K562 (cell line): ENCODE measurements around the gene RUNX3. TPM values are rescaled to one million over a fixed set of nuclear protein-coding genes. Genes with fewer than 3 reads are reported as not detected.

Experiments used
- ATAC-seq: fragments of 200-7000 bp; cut with Tn5 transposase; 3 replicates; pipeline ENCODE4 v1.9.1; 2020; ENCODE audit warnings: moderate library complexity
- BruUV-seq: library from RNA; stranded (reverse); fragments of 400-500 nt; replicated peaks from 2 replicates; lab custom pipeline; 2021; lab: Mats Ljungman, UMichigan
- CTCF ChIA-PET: fragments of 300-600 bp; formaldehyde crosslinking; extraction: SDS; loops from one replicate; lab custom pipeline; 2021; ENCODE audit warnings: low intra/inter-chr PET ratio; lab: Yijun Ruan, JAX
- POLR2A ChIA-PET: fragments of 300-600, 350-650 bp; sonication (Branson Sonifier 250); formaldehyde crosslinking; extraction: SDS; loops from one replicate; lab custom pipeline; 2021; ENCODE audit warnings: antibody characterized with exemption, inconsistent platforms; lab: Yijun Ruan, JAX
- DNase-seq, 4 experiments: peaks; one replicate each; pipeline versions ENCODE4 v3.0.0 to v3.0.0-alpha.2; 2011 to 2018; ENCODE audit warnings: low spot score in 3 of 4, mixed read lengths in 3 of 4; ENCODE audit errors: extremely low read depth in 1 of 4
- FAIRE-seq: peaks from 2 replicates; lab custom pipeline; 2011; peaks lifted over from hg19 to GRCh38; lab: Jason Lieb, UNC
- H2AFZ ChIP-seq: 2 replicates; pipeline ENCODE4 v1.6.0; 2011; ENCODE audit warnings: low read depth, low read length, control low read depth, inconsistent platforms
- H3K27ac ChIP-seq: fragments of 200-600 bp; 3 replicates; pipeline ENCODE4 v1.8.0; 2011; ENCODE audit warnings: low read depth, mild to moderate bottlenecking, control low read depth, inconsistent platforms, low read length, moderate library complexity, mixed read lengths; ENCODE audit errors: extremely low read depth
- H3K27me3 ChIP-seq, 2 experiments: fragments of 300-600 bp in 1 of 2; 2 replicates in 1 of 2; 3 replicates in 1 of 2; pipeline versions ENCODE4 v1.6.0 to v1.8.0; 2011; ENCODE audit warnings: inconsistent platforms in 2 of 2, low read length in 2 of 2, mild to moderate bottlenecking in 1 of 2, mixed read lengths in 1 of 2, moderate library complexity in 1 of 2; ENCODE audit not compliant: control insufficient read depth in 2 of 2, insufficient read depth in 2 of 2
- H3K36me3 ChIP-seq: fragments of 300-600 bp; 3 replicates; pipeline ENCODE4 v1.8.0; 2011; ENCODE audit warnings: mild to moderate bottlenecking, low read length, inconsistent platforms; ENCODE audit not compliant: control insufficient read depth, insufficient read depth
- H3K4me1 ChIP-seq, 2 experiments: fragments of 200-600 bp in 1 of 2; replicated peaks in 1 of 2; 2 replicates in 1 of 2; 3 replicates in 1 of 2; pipeline versions ENCODE4 v1.5.1 to v1.8.0; 2011; ENCODE audit warnings: inconsistent platforms in 2 of 2, low read length in 2 of 2, mild to moderate bottlenecking in 1 of 2, mixed read lengths in 1 of 2, moderate library complexity in 1 of 2; ENCODE audit not compliant: control insufficient read depth in 2 of 2, insufficient read depth in 2 of 2
- H3K4me2 ChIP-seq: 2 replicates; pipeline ENCODE4 v1.6.1; 2011; ENCODE audit warnings: low read length, control low read depth, inconsistent platforms, mixed read lengths; ENCODE audit not compliant: insufficient read depth
- H3K4me3 ChIP-seq: fragments of 200-600 bp; sonication (generic), shearing (Covaris generic); 2 replicates; pipeline ENCODE4 v1.5.1; 2016; ENCODE audit warnings: control low read depth, inconsistent platforms
- H3K79me2 ChIP-seq: fragments of 200-600 bp; 3 replicates; pipeline ENCODE4 v1.8.0; 2011; ENCODE audit warnings: low read length, inconsistent platforms; ENCODE audit not compliant: control insufficient read depth, insufficient read depth
- H3K9ac ChIP-seq, 2 experiments: 2 replicates each; pipeline versions ENCODE4 v1.6.0 to v1.6.1; 2011; ENCODE audit warnings: low read depth in 2 of 2, low read length in 2 of 2, control low read depth in 1 of 2, inconsistent platforms in 1 of 2, mild to moderate bottlenecking in 1 of 2, mixed read lengths in 1 of 2; ENCODE audit not compliant: insufficient read depth in 1 of 2
- H3K9me1 ChIP-seq: one replicate; pipeline ENCODE4 v1.6.0; 2011; ENCODE audit warnings: inconsistent platforms, mild to moderate bottlenecking, low read length, moderate library complexity; ENCODE audit not compliant: control insufficient read depth, insufficient read depth
- H3K9me3 ChIP-seq: replicated peaks from 2 replicates; pipeline ENCODE4 v1.5.1; 2011; ENCODE audit warnings: low read depth, low read length, inconsistent platforms; ENCODE audit not compliant: control insufficient read depth, insufficient read depth
- H4K20me1 ChIP-seq: replicated peaks from 2 replicates; pipeline ENCODE4 v1.6.1; 2011; ENCODE audit warnings: low read length, inconsistent platforms, mixed read lengths; ENCODE audit not compliant: control insufficient read depth, insufficient read depth
- MTA3 ChIP-seq: fragments of 450-650 bp; formaldehyde crosslinking; IDR thresholded peaks from 2 replicates; pipeline ENCODE4 v1.6.1; 2017; ENCODE audit warnings: mild to moderate bottlenecking, borderline replicate concordance
- SPI1 ChIP-seq: IDR thresholded peaks from 2 replicates; pipeline ENCODE4 v1.6.1; 2011; ENCODE audit warnings: low read depth, low read length, control low read depth, borderline replicate concordance
- WGBS: fragments of 100-300 bp; shearing (Covaris generic); methylation state at CpG from one replicate; pipeline ENCODE4 v1.1.6; 2016; ENCODE audit warnings: low coverage, mixed read lengths; ENCODE audit not compliant: insufficient coverage; ENCODE audit errors: missing lambda C conversion rate; 5-methylcytosine and 5-hydroxymethylcytosine counted together
- in situ Hi-C: fragments of 300-500 bp; cut with MboI; formaldehyde crosslinking; loops from 4 replicates; pipeline ENCODE4 v1.15.0; 2018; ENCODE audit warnings: inconsistent platforms, mixed read lengths
- intact Hi-C: fragments of 100-400 bp; cut with micrococcal nuclease; formaldehyde crosslinking; loops from 2 replicates; pipeline ENCODE4 v1.14.2; 2022
- polyA plus RNA-seq, 8 experiments: library from polyadenylated mRNA; depleted of rRNA in 4 of 8; stranded (reverse) in 5 of 8; unstranded in 3 of 8; fragments of >200 nt; fragmentation: Nextera tagmentation in 2 of 8; fragmentation: Illumina TruSeq in 1 of 8; extraction: Ambion mirVana in 2 of 8; extraction: Trizol in 1 of 8; gene quantifications; 2 replicates each; pipeline versions ENCODE4 v1.2.1 to v1.2.3, GENCODE V29; 2011 to 2014; ENCODE audit warnings: inconsistent platforms in 1 of 8, missing spikeins in 1 of 8
- total RNA-seq, 7 experiments: library from RNA; depleted of rRNA in 6 of 7; stranded (reverse); fragments of >200 nt in 6 of 7; fragmentation: Illumina TruSeq in 2 of 7; extraction: Trizol in 2 of 7; gene quantifications; 2 replicates each; pipeline versions ENCODE4 v1.2.1 to v1.2.3, GENCODE V29; 2011 to 2021; ENCODE audit warnings: low replicate concordance in 1 of 7
- TF ChIP-seq, protein P1 (sequence below): fragments of 450-650 bp; IDR thresholded peaks from 2 replicates; pipeline ENCODE4 v1.6.1; 2017; ENCODE audit warnings: antibody characterized with exemption
- TF ChIP-seq, protein P2 (sequence below): fragments of 250-450 bp; sonication (Bioruptor Pico); IDR thresholded peaks from 2 replicates; pipeline ENCODE4 v1.4.0; 2020

The RUNX3 gene
- total and polyA plus RNA-seq, 9 of the 15 experiments (the other 6 are each of a cell fraction or from before 2014, with no cell fraction given), result 0.01 to 0.64 (median 0.09) TPM

DNA sequence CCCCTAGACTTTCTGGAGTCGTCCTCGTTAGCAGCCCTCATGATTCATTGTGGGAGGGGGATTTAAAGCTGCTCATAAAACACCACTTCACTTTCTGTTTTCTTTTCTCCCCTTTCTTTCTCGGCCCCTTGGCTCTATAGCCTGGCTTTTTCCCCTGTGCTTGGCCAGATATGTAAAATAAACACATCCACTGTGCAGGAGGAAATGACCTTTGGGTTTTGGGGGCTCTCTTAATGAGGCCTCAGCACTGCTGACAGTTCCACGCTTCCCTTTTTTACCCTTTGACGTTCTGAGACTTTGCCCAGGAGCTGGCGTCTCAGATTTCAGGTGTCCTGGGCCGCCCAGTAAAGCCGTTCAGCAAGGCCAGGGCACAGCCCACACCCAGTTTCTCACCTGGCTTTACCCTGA lies 65.7 kb downstream of the RUNX3 start:
- Histone ChIP-seq H3K9ac (no peak overlapping the region), H4K20me1 (peaks cover 9% of the 10 kb centered on the region; the same call in 1 of the 2 replicates)
- in situ Hi-C loops, result no loop called here
- POLR2A ChIA-PET, result no interaction called here
- DNase-seq, result no peak
- TF ChIP-seq SPI1, result 0 out of 2 replicates have a peak, but pooled peaks have one; percentile 25
- no peak for TF ChIP-seq MTA3
- TF ChIP-seq, protein P1, sequence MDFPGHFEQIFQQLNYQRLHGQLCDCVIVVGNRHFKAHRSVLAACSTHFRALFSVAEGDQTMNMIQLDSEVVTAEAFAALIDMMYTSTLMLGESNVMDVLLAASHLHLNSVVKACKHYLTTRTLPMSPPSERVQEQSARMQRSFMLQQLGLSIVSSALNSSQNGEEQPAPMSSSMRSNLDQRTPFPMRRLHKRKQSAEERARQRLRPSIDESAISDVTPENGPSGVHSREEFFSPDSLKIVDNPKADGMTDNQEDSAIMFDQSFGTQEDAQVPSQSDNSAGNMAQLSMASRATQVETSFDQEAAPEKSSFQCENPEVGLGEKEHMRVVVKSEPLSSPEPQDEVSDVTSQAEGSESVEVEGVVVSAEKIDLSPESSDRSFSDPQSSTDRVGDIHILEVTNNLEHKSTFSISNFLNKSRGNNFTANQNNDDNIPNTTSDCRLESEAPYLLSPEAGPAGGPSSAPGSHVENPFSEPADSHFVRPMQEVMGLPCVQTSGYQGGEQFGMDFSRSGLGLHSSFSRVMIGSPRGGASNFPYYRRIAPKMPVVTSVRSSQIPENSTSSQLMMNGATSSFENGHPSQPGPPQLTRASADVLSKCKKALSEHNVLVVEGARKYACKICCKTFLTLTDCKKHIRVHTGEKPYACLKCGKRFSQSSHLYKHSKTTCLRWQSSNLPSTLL, result no peak
- TF ChIP-seq, protein P2, sequence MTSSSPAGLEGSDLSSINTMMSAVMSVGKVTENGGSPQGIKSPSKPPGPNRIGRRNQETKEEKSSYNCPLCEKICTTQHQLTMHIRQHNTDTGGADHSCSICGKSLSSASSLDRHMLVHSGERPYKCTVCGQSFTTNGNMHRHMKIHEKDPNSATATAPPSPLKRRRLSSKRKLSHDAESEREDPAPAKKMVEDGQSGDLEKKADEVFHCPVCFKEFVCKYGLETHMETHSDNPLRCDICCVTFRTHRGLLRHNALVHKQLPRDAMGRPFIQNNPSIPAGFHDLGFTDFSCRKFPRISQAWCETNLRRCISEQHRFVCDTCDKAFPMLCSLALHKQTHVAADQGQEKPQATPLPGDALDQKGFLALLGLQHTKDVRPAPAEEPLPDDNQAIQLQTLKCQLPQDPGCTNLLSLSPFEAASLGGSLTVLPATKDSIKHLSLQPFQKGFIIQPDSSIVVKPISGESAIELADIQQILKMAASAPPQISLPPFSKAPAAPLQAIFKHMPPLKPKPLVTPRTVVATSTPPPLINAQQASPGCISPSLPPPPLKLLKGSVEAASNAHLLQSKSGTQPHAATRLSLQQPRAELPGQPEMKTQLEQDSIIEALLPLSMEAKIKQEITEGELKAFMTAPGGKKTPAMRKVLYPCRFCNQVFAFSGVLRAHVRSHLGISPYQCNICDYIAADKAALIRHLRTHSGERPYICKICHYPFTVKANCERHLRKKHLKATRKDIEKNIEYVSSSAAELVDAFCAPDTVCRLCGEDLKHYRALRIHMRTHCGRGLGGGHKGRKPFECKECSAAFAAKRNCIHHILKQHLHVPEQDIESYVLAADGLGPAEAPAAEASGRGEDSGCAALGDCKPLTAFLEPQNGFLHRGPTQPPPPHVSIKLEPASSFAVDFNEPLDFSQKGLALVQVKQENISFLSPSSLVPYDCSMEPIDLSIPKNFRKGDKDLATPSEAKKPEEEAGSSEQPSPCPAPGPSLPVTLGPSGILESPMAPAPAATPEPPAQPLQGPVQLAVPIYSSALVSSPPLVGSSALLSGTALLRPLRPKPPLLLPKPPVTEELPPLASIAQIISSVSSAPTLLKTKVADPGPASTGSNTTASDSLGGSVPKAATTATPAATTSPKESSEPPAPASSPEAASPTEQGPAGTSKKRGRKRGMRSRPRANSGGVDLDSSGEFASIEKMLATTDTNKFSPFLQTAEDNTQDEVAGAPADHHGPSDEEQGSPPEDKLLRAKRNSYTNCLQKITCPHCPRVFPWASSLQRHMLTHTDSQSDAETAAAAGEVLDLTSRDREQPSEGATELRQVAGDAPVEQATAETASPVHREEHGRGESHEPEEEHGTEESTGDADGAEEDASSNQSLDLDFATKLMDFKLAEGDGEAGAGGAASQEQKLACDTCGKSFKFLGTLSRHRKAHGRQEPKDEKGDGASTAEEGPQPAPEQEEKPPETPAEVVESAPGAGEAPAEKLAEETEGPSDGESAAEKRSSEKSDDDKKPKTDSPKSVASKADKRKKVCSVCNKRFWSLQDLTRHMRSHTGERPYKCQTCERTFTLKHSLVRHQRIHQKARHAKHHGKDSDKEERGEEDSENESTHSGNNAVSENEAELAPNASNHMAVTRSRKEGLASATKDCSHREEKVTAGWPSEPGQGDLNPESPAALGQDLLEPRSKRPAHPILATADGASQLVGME (CRISPR knock-in tag), result no peak
- TF ChIP-seq, all 486 proteins: peak for 1
- Histone ChIP-seq H3K9me3 (no peaks in the 10 kb centered on the region), H3K79me2 (no peaks in the 10 kb centered on the region), H3K4me1 (0 out of 5 replicates have a peak, but pooled peaks cover 0 to 3% of the 10 kb centered on the region in 2 experiments), H2AFZ (no peak overlapping the region), H3K4me2 (no peak overlapping the region), H3K36me3 (no peaks in the 10 kb centered on the region), H3K27ac (no peak overlapping the region), H3K4me3 (no peak overlapping the region), H3K27me3 (peaks cover 69 to 86% of the 10 kb centered on the region in 2 experiments), H3K9me1 (no peaks in the 10 kb centered on the region)
- WGBS, result 0% methylated on average over 8 of the region's 8 CpGs
- CTCF ChIA-PET, result no interaction called here
- intact Hi-C loops, result no loop called here
- BruUV-seq, result no TSS peak
- FAIRE-seq, result no peak
- ATAC-seq, result no peak
